MM.1S (cell line): ENCODE results near the gene ARID3C.
A peak's percentile ranks its signal among the peaks of the same experiment; 100 is the strongest.

Experiments
- DNase-seq: peaks from one replicate; pipeline ENCODE4 v3.0.0-alpha.2; 2015
- H2AFZ ChIP-seq: fragments of 300-600 bp; sonication (generic); 2 replicates; pipeline ENCODE4 v1.6.0; 2016; ENCODE audit warnings: antibody characterized with exemption, low read length
- H3F3A ChIP-seq: fragments of 300-600 bp; sonication (generic); 2 replicates; pipeline ENCODE4 v1.6.1; 2016; ENCODE audit warnings: mild to moderate bottlenecking, antibody characterized with exemption, low read length, moderate library complexity, mixed read lengths; ENCODE audit not compliant: insufficient read depth
- H3K27ac ChIP-seq: fragments of 300-600 bp; sonication (generic); 2 replicates; pipeline ENCODE4 v1.5.1; 2016; ENCODE audit warnings: mild to moderate bottlenecking, low read length
- H3K27me3 ChIP-seq: fragments of 300-600 bp; sonication (generic); replicated peaks from 2 replicates; pipeline ENCODE4 v1.6.0; 2016; ENCODE audit warnings: low read length; ENCODE audit not compliant: insufficient read depth
- H3K36me3 ChIP-seq: fragments of 300-600 bp; sonication (generic); replicated peaks from 2 replicates; pipeline ENCODE4 v1.6.1; 2016; ENCODE audit warnings: mild to moderate bottlenecking, low read length, mixed read lengths; ENCODE audit not compliant: insufficient read depth
- H3K4me1 ChIP-seq: fragments of 300-600 bp; sonication (generic); 2 replicates; pipeline ENCODE4 v1.6.1; 2016; ENCODE audit warnings: low read length, mixed read lengths
- H3K4me2 ChIP-seq: fragments of 300-600 bp; sonication (generic); 2 replicates; pipeline ENCODE4 v1.6.0; 2016; ENCODE audit warnings: low read depth, low read length
- H3K4me3 ChIP-seq: fragments of 300-600 bp; sonication (generic); 2 replicates; pipeline ENCODE4 v1.5.1; 2016; ENCODE audit warnings: low read length, mixed read lengths
- H3K79me2 ChIP-seq: fragments of 300-600 bp; sonication (generic); 2 replicates; pipeline ENCODE4 v1.6.1; 2016; ENCODE audit warnings: mixed run types, low read length, mixed read lengths
- H3K9ac ChIP-seq: fragments of 300-600 bp; sonication (generic); 2 replicates; pipeline ENCODE4 v1.6.1; 2016; ENCODE audit warnings: low read length, mixed read lengths
- H3K9me2 ChIP-seq: fragments of 300-600 bp; sonication (generic); replicated peaks from 2 replicates; pipeline ENCODE4 v1.6.1; 2016; ENCODE audit warnings: mild to moderate bottlenecking, low read length, mixed read lengths; ENCODE audit not compliant: insufficient read depth
- H3K9me3 ChIP-seq: fragments of 300-600 bp; sonication (generic); replicated peaks from 2 replicates; pipeline ENCODE4 v1.6.1; 2016; ENCODE audit warnings: mild to moderate bottlenecking, low read length, mixed read lengths; ENCODE audit not compliant: insufficient read depth
- H4K20me1 ChIP-seq: fragments of 300-600 bp; sonication (generic); 2 replicates; pipeline ENCODE4 v1.6.1; 2016; ENCODE audit warnings: mild to moderate bottlenecking, low read length, moderate library complexity, mixed read lengths; ENCODE audit not compliant: insufficient read depth
- CTCF ChIP-seq: fragments of 300-600 bp; sonication (generic); IDR thresholded peaks from 2 replicates; pipeline ENCODE4 v1.5.1; 2016; ENCODE audit warnings: antibody characterized with exemption, low read length, mixed read lengths
- EZH2 ChIP-seq: fragments of 300-600 bp; sonication (generic); optimal IDR thresholded peaks from 2 replicates; pipeline ENCODE3; 2017; ENCODE audit warnings: low read depth, mild to moderate bottlenecking, antibody characterized with exemption, low read length, mixed read lengths
- EZH2phosphoT487 ChIP-seq: fragments of 300-600 bp; sonication (generic); IDR thresholded peaks from 2 replicates; pipeline ENCODE4 v1.6.1; 2018; ENCODE audit warnings: antibody characterized with exemption, low read length

Gene ARID3C, protein sequence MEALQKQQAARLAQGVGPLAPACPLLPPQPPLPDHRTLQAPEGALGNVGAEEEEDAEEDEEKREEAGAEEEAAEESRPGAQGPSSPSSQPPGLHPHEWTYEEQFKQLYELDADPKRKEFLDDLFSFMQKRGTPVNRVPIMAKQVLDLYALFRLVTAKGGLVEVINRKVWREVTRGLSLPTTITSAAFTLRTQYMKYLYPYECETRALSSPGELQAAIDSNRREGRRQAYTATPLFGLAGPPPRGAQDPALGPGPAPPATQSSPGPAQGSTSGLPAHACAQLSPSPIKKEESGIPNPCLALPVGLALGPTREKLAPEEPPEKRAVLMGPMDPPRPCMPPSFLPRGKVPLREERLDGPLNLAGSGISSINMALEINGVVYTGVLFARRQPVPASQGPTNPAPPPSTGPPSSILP

DNA sequence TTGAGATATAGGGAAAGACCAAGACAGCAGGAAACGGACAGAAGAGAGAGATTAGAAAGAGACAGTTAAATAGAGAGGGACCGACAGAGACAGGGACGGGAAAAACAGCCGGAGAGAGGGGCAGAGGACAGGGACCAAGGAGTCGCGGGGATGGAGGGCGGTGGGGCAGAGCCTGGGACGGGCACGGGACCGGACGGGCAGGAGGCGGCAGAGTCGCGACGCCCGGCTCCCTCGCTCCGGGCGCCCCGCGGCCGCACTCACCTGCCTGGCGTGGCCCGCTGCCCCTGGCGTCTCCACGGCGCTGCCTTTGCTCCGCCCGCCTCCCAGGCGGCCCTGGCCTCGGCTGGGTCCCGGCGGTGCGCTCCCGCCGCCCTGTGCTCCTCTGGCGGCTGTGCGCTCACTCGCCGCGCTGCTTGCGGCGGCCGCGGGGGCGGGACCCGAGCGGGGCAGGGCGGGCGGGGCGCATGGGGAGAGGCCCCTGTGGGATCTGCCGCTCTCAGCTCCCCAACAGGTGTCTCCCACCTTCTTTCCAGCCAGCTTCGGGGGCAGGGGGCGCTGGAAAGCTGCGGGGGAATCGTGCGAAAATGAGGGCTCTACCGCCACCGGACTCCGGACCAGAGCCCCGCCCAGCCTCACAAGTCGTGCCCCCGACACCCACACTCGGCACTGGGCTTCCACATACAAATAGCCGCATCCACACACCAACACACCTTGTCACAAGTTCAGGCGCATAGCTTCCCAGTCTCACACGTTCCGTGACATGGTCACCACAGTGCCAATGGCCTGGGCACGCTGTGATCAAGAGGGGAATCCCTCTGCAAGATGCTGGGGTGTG is at the start of gene ARID3C:
ARID3C (minus strand) TSS at position 411 of the 835 bp plus-strand sequence. CDS start 1,052 bp downstream, outside the sequence.
- no peak within 1 kb of the TSS for H3K27ac ChIP-seq
- peak within 1 kb of the TSS; percentile 43 for H3K4me3 ChIP-seq
- no peaks in the 10 kb centered on the region for H4K20me1 ChIP-seq
- H3K79me2 ChIP-seq: no peaks in the 10 kb centered on the region
- no peaks in the 10 kb centered on the region for H3K36me3 ChIP-seq
- no peaks in the 10 kb centered on the region for H3K9me3 ChIP-seq
- H3K9me2 ChIP-seq: no peaks in the 10 kb centered on the region
- H3K9ac ChIP-seq: no peak within 1 kb of the TSS; the same call in 1 of the 2 replicates
- no peaks in the 10 kb centered on the region for H3F3A ChIP-seq
- H3K4me1 ChIP-seq: 0 out of 2 replicates have a peak, but pooled peaks cover 4% of the 10 kb centered on the region
- peak within 1 kb of the TSS; percentile 81 for H3K4me2 ChIP-seq
- TF ChIP-seq EZH2 (no peak), EZH2phosphoT487 (no peak), CTCF (no peak)
- H2AFZ ChIP-seq: peak within 1 kb of the TSS; percentile 30; the same call in 1 of the 2 replicates
- peaks cover 71% of the 10 kb centered on the region for H3K27me3 ChIP-seq
- DNase-seq: peak; percentile 48

DNA sequence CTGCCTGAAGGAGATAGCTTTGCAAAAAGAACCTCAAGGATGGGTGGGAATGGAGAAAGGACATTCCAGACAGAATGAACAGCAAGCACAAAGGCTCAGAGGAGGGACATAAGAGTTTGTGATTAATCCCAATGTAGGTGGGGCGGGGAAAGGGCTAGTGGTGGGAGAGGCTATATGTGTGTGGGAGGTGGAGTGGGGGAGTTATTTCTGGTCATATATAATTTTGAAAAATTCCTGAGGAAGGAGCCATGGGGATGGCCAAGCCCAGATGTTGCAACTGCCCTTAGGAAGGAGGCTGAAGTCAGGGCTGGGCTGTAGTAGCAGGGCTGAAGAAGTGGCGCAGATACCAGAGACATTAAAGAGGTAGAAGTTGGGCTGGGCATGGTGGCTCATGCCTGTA is 47.0 kb upstream of the ARID3C start:
- no peak overlapping the region for H3K4me3 ChIP-seq
- no peak overlapping the region for H3K27ac ChIP-seq
- no peaks in the 10 kb centered on the region for H3K9me2 ChIP-seq
- no peak for TF ChIP-seq CTCF
- TF ChIP-seq EZH2: no peak
- TF ChIP-seq EZH2phosphoT487: no peak
- no peaks in the 10 kb centered on the region for H3K27me3 ChIP-seq
- H3K36me3 ChIP-seq: no peaks in the 10 kb centered on the region
- DNase-seq: no peak
- H3K9me3 ChIP-seq: no peaks in the 10 kb centered on the region
- H3K4me2 ChIP-seq: no peak overlapping the region
- no peak overlapping the region for H2AFZ ChIP-seq
- H3K9ac ChIP-seq: no peak overlapping the region
- H4K20me1 ChIP-seq: no peaks in the 10 kb centered on the region
- H3K4me1 ChIP-seq: no peaks in the 10 kb centered on the region
- no peaks in the 10 kb centered on the region for H3K79me2 ChIP-seq
- no peaks in the 10 kb centered on the region for H3F3A ChIP-seq

GRCh38 chr9:34675048-34675714 is 46.3 kb upstream of the ARID3C start:
- Histone ChIP-seq H2AFZ (no peak overlapping the region), H3K27me3 (no peaks in the 10 kb centered on the region), H3K27ac (no peak overlapping the region), H3K9me3 (no peaks in the 10 kb centered on the region), H3K4me1 (no peaks in the 10 kb centered on the region), H3K79me2 (no peaks in the 10 kb centered on the region), H4K20me1 (no peaks in the 10 kb centered on the region), H3F3A (no peaks in the 10 kb centered on the region), H3K36me3 (no peaks in the 10 kb centered on the region), H3K4me2 (no peak overlapping the region), H3K9ac (no peak overlapping the region), H3K9me2 (no peaks in the 10 kb centered on the region), H3K4me3 (no peak overlapping the region)
- DNase-seq: peak; percentile 67
- TF ChIP-seq EZH2: no peak
- TF ChIP-seq CTCF: peak; percentile 73
